ENCODE results near the gene STX1A.

STX1A gene

DNA sequence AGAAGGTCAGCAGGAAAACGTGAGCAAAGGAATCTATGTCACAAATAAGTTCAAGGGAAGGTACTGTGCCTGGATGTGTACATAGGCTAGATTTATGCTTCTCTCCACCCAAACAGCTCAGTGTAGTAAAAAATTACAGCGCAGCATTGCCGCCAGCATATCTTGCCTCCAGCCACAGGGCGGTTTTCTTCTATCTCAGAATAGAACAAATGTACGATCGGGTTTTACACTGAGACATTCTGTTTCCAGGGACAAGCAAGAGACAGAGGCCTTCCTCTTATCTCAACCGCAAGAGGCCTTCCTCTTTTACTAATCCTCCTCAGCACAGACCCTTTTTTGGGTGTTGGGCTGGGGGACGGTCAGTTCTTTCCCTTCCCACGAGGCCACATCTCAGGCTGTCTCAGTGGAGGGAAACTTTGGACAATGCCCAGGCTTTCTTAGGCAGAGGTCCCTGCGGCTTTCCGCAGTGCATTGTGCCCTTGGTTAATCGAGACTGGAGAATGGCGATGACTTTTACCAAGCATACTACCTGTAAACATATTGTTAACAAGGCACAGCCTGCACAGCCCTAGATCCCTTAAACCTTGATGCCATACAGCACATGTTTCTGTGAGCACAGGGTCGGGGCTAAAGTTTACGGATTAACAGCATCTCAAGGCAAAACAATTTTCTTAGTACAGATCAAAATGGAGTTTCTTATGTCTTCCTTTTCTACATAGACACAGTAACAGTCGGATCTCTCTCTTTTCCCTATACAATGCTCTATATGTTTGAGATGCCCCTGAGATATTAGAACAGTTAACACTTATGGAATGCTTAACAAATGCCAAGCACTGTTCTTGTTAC, 30.7 kb upstream of the STX1A start:
- DNase-seq (ENCODE audit: low read depth): peak; percentile 85

DNA sequence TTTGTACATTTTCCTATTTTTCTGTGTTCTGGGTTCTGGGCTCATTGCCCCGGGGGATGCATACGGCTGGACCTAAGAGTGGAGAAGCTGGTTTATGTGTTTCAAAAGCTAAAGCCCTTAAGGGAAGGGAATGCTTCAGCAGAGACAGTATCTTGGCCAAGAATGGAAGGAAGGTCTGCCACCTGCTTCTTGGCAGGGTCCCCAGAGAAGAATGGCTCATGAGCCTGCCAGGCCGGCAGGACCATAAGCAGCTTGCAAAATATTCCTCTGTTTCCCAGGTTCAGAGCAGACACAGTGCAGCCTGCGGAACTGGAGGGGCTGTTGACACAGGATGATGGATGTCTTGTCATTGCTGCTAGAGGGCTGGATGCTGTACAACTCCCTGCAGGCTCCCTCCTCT, 26.9 kb upstream of the STX1A start:
- TF ChIP-seq, protein P1, sequence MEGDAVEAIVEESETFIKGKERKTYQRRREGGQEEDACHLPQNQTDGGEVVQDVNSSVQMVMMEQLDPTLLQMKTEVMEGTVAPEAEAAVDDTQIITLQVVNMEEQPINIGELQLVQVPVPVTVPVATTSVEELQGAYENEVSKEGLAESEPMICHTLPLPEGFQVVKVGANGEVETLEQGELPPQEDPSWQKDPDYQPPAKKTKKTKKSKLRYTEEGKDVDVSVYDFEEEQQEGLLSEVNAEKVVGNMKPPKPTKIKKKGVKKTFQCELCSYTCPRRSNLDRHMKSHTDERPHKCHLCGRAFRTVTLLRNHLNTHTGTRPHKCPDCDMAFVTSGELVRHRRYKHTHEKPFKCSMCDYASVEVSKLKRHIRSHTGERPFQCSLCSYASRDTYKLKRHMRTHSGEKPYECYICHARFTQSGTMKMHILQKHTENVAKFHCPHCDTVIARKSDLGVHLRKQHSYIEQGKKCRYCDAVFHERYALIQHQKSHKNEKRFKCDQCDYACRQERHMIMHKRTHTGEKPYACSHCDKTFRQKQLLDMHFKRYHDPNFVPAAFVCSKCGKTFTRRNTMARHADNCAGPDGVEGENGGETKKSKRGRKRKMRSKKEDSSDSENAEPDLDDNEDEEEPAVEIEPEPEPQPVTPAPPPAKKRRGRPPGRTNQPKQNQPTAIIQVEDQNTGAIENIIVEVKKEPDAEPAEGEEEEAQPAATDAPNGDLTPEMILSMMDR (IDR thresholded peaks at IDR 0.05; ENCODE audit: control insufficient read depth, extremely low read depth, insufficient read depth): no peak
- H3K4me3 ChIP-seq (ENCODE audit: low read depth, low read length): no peak overlapping the region
- peak; percentile 82 for DNase-seq (ENCODE audit: low read depth)

More for the DNA sequence above, 30.7 kb upstream of the STX1A start:
- TF ChIP-seq, protein P1 (IDR thresholded peaks at IDR 0.05; ENCODE audit: control insufficient read depth, extremely low read depth, insufficient read depth): no peak
- no peak overlapping the region for H3K4me3 ChIP-seq (ENCODE audit: low read depth, low read length)

DNA sequence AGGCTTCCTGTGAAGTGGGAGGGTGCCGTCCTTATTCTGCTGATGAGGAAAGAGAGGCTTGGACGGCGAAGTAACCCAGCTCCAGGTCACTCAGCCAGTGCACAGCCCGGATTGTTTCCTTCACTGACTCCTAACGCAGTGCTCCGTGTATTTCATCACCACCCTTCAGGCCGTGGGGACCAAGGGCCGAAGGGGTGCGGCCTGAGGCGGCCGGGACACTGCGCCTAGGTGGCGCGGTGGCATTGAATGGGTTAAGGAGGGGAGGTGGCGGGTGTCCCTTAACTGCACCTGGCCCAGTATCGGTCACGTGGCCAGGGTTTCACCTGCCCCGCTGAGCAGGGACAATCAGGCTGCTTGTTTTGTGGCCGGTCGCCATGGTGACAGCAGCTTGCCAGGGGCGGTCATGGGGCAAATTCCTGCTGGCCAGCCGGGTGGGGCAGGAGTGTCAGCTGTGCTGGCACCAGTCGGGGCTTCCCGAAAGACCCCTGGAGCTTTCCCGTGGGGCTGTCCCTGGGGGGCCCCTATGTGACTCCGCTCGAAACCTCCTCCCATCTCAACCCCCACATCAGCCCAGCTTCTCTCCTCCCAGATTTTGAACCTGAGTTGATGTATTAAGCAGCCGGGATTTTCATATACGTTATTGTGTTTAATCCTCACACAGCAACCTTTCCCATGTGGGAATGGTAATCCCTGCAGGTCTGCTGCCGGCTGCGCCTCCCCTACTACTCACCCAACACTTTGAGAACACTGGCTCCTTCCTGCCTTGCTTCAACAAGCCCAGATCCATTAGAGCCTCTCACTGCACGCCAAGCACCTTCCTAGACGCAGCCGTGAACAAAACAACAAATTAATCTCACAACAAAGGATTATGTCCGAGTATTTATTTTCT, 23.5 kb upstream of the STX1A start:
- TF ChIP-seq, protein P1 (IDR thresholded peaks at IDR 0.05; ENCODE audit: control insufficient read depth, extremely low read depth, insufficient read depth): no peak
- peak; percentile 92 for DNase-seq (ENCODE audit: low read depth)
- peak overlapping the region; percentile 28 for H3K4me3 ChIP-seq (ENCODE audit: low read depth, low read length)

DNA sequence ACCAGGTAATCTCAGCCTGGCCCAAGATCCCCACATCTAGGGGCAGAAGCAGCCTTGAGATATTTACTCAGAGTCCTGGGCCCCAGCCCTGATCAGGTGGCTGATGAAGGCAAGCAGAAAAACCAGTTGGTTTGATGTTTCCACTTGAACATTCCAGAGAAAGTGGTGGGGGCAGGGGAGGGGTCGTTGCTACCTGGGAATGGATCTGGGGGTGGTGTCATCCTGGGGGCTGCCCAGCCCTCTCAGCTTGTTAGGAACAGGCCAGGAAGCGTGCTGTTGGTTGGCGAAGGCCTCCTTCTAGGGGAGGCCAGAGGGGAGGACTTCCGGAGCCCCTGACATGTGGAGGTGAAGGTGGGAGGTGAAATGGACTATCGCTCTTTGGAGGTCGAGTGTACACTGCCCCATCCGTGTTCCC, 22.9 kb upstream of the STX1A start:
- peak overlapping the region; percentile 28 for H3K4me3 ChIP-seq (ENCODE audit: low read depth, low read length)
- TF ChIP-seq, protein P1 (IDR thresholded peaks at IDR 0.05; ENCODE audit: control insufficient read depth, extremely low read depth, insufficient read depth): no peak
- no peak for DNase-seq (ENCODE audit: low read depth)

DNA sequence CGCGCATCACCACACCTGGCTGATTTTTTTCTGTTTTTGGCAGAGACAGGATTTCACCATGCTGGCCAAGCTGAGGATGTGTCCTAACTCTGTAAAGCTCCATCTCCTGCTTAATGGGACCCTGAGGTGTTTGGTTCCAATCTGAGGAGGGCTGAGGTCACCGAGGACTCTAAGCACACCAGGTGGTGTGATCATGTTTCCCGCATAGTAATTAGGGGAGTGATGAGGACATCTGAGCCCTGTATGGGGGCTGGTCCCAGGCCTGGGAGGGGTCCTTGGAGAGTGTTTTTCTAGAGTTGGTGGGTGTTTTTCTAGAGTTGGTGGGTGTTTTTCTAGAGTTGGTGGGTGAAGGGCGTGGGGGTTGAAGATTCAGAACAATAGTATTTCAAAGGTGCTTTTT, 22.1 kb upstream of the STX1A start:
- no peak overlapping the region for H3K4me3 ChIP-seq (ENCODE audit: low read depth, low read length)
- TF ChIP-seq, protein P1 (IDR thresholded peaks at IDR 0.05; ENCODE audit: control insufficient read depth, extremely low read depth, insufficient read depth): no peak

DNA sequence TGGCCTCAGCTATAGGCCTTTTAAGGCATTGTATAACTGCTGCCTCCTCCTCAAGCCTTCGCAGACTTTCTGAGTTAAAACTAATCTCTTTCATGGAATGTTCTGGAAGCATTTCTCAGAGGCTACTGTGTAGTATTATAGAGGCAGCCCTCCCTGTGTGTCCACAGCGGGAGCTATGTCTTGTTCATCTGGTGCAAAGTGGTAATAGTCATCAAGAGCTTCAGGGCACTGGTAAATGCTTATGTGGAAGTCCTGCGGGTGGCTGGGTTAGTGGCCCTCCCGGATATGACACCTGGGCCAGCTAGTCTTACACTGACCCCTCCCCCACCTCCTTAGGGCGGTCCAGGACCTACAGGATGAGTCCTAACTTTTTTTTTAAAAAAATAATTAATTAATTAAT, 21.3 kb upstream of the STX1A start:
- no peak for DNase-seq (ENCODE audit: low read depth)
- H3K4me3 ChIP-seq (ENCODE audit: low read depth, low read length): no peak overlapping the region
- TF ChIP-seq, protein P1 (IDR thresholded peaks at IDR 0.05; ENCODE audit: control insufficient read depth, extremely low read depth, insufficient read depth): no peak

More for the DNA sequence above, 22.1 kb upstream of the STX1A start:
- no peak for DNase-seq (ENCODE audit: low read depth)

Data from LNCaP clone FGC (cell line).